K562 (cell line): ENCODE measurements around the gene OCEL1. TPM values are rescaled to one million over a fixed set of nuclear protein-coding genes. Genes with fewer than 3 reads are reported as not detected.

Experiments used
- ATF7 ChIP-seq: fragments of 450-650 bp; IDR thresholded peaks from 2 replicates; pipeline ENCODE4 v1.7.1; 2014; ENCODE audit warnings: mild to moderate bottlenecking, moderate library complexity
- BCL6 ChIP-seq: fragments of 250-450 bp; sonication (Bioruptor Pico); IDR thresholded peaks from 2 replicates; pipeline ENCODE4 v1.4.0; 2020
- FIP1L1 ChIP-seq: fragments of 200-400 bp; formaldehyde crosslinking; IDR thresholded peaks from 2 replicates; pipeline ENCODE4 v1.6.1; 2018; ENCODE audit warnings: mild to moderate bottlenecking, low read depth, low read length; ENCODE audit not compliant: poor library complexity, severe bottlenecking
- GMEB1 ChIP-seq: fragments of 250-450 bp; sonication (Bioruptor Pico); IDR thresholded peaks from 2 replicates; pipeline ENCODE4 v1.4.0; 2020; ENCODE audit warnings: mild to moderate bottlenecking
- KLF16 ChIP-seq: IDR thresholded peaks from 2 replicates; pipeline ENCODE4 v1.6.1; 2016; ENCODE audit warnings: antibody characterized with exemption
- L3MBTL2 ChIP-seq: fragments of 450-650 bp; IDR thresholded peaks from 2 replicates; pipeline ENCODE4 v1.6.1; 2016; ENCODE audit warnings: mild to moderate bottlenecking, moderate library complexity
- PHB2 ChIP-seq: fragments of 450-650 bp; IDR thresholded peaks from 2 replicates; pipeline ENCODE4 v1.6.1; 2017; ENCODE audit warnings: low read depth
- RBM25 ChIP-seq: fragments of 200-400 bp; formaldehyde crosslinking; IDR thresholded peaks from 2 replicates; pipeline ENCODE4 v1.6.1; 2018; ENCODE audit warnings: low read length, low read depth, moderate library complexity; ENCODE audit not compliant: severe bottlenecking
- SETDB1 ChIP-seq: IDR thresholded peaks from one replicate; pipeline ENCODE4 v1.6.1; 2012; ENCODE audit warnings: low read length, control low read depth, inconsistent platforms
- SMARCA5 ChIP-seq: fragments of 450-650 bp; IDR thresholded peaks from 2 replicates; pipeline ENCODE4 v1.6.1; 2016
- SMARCE1 ChIP-seq: fragments of 450-650 bp; IDR thresholded peaks from 2 replicates; pipeline ENCODE4 v1.7.1; 2016; ENCODE audit warnings: mild to moderate bottlenecking
- SRSF9 ChIP-seq: fragments of 200-400 bp; formaldehyde crosslinking; IDR thresholded peaks from 2 replicates; pipeline ENCODE4 v1.6.1; 2017; ENCODE audit warnings: low read depth, low read length, borderline replicate concordance
- U2AF1 ChIP-seq: fragments of 200-400 bp; formaldehyde crosslinking; optimal IDR thresholded peaks from 2 replicates; pipeline ENCODE3; 2017; ENCODE audit warnings: mild to moderate bottlenecking, low read depth, low read length, moderate library complexity
- ZBTB7A ChIP-seq: IDR thresholded peaks from 2 replicates; pipeline ENCODE4 v1.6.1; 2011; ENCODE audit warnings: low read depth, mild to moderate bottlenecking, low read length, moderate library complexity, borderline replicate concordance; ENCODE audit not compliant: control insufficient read depth
- ZKSCAN8 ChIP-seq: fragments of 200-800 bp; sonication (Bioruptor generic); IDR thresholded peaks from 2 replicates; pipeline ENCODE4 v1.6.1; 2016; ENCODE audit warnings: missing genetic modification characterization, missing compliant biosample characterization
- polyA plus RNA-seq, 8 experiments: library from polyadenylated mRNA; depleted of rRNA in 4 of 8; stranded (reverse) in 5 of 8; unstranded in 3 of 8; fragments of >200 nt; fragmentation: Nextera tagmentation in 2 of 8; fragmentation: Illumina TruSeq in 1 of 8; extraction: Ambion mirVana in 2 of 8; extraction: Trizol in 1 of 8; gene quantifications; 2 replicates each; pipeline versions ENCODE4 v1.2.1 to v1.2.3, GENCODE V29; 2011 to 2014; ENCODE audit warnings: inconsistent platforms in 1 of 8, missing spikeins in 1 of 8
- total RNA-seq, 7 experiments: library from RNA; depleted of rRNA in 6 of 7; stranded (reverse); fragments of >200 nt in 6 of 7; fragmentation: Illumina TruSeq in 2 of 7; extraction: Trizol in 2 of 7; gene quantifications; 2 replicates each; pipeline versions ENCODE4 v1.2.1 to v1.2.3, GENCODE V29; 2011 to 2021; ENCODE audit warnings: low replicate concordance in 1 of 7
- TF ChIP-seq, protein P1 (sequence below): fragments of 450-650 bp; IDR thresholded peaks from 2 replicates; pipeline ENCODE4 v1.6.1; 2016; ENCODE audit warnings: mild to moderate bottlenecking, moderate library complexity

The OCEL1 gene
- total and polyA plus RNA-seq, 9 of the 15 experiments (the other 6 are each of a cell fraction or from before 2014, with no cell fraction given) = 8.0 to 38.0 (median 12.4) TPM

DNA sequence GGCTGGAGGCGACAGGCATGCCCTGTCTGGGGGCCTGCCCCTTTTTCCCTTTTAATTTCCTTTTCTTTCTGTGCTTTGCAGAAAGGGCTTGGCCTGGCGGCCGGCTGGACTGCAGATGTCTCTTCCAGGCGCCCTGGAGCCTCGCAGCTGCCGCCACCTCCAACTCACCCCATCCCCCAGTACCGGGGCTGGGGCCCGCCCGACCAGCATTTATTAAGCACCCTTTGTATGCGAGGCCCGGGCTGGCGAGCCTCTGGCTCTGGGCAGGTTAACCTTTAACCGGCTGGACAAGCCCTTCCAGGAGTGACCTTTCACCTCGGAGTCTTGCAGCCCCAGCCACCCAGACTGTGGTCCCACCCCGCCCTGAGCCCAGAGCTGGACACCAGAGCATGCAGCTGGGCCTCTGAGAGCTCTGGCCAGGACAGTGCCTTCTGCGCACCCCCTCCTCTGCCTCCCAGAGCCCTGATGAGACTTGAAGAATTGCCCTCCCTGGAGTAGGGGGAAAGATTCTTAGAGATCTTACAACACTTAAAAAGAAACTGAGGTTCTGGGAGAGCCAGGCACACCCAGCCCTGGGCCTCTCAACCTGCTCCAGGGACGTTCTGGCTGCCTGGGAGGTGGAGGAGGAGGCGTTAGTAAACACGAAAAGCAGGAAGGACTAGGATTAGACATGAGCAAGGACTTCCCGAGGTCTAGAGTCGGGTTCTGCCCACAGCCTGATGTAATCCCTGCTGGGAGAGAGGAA is 20.8 kb downstream of the OCEL1 start (continued):
- TF ChIP-seq, protein P1, sequence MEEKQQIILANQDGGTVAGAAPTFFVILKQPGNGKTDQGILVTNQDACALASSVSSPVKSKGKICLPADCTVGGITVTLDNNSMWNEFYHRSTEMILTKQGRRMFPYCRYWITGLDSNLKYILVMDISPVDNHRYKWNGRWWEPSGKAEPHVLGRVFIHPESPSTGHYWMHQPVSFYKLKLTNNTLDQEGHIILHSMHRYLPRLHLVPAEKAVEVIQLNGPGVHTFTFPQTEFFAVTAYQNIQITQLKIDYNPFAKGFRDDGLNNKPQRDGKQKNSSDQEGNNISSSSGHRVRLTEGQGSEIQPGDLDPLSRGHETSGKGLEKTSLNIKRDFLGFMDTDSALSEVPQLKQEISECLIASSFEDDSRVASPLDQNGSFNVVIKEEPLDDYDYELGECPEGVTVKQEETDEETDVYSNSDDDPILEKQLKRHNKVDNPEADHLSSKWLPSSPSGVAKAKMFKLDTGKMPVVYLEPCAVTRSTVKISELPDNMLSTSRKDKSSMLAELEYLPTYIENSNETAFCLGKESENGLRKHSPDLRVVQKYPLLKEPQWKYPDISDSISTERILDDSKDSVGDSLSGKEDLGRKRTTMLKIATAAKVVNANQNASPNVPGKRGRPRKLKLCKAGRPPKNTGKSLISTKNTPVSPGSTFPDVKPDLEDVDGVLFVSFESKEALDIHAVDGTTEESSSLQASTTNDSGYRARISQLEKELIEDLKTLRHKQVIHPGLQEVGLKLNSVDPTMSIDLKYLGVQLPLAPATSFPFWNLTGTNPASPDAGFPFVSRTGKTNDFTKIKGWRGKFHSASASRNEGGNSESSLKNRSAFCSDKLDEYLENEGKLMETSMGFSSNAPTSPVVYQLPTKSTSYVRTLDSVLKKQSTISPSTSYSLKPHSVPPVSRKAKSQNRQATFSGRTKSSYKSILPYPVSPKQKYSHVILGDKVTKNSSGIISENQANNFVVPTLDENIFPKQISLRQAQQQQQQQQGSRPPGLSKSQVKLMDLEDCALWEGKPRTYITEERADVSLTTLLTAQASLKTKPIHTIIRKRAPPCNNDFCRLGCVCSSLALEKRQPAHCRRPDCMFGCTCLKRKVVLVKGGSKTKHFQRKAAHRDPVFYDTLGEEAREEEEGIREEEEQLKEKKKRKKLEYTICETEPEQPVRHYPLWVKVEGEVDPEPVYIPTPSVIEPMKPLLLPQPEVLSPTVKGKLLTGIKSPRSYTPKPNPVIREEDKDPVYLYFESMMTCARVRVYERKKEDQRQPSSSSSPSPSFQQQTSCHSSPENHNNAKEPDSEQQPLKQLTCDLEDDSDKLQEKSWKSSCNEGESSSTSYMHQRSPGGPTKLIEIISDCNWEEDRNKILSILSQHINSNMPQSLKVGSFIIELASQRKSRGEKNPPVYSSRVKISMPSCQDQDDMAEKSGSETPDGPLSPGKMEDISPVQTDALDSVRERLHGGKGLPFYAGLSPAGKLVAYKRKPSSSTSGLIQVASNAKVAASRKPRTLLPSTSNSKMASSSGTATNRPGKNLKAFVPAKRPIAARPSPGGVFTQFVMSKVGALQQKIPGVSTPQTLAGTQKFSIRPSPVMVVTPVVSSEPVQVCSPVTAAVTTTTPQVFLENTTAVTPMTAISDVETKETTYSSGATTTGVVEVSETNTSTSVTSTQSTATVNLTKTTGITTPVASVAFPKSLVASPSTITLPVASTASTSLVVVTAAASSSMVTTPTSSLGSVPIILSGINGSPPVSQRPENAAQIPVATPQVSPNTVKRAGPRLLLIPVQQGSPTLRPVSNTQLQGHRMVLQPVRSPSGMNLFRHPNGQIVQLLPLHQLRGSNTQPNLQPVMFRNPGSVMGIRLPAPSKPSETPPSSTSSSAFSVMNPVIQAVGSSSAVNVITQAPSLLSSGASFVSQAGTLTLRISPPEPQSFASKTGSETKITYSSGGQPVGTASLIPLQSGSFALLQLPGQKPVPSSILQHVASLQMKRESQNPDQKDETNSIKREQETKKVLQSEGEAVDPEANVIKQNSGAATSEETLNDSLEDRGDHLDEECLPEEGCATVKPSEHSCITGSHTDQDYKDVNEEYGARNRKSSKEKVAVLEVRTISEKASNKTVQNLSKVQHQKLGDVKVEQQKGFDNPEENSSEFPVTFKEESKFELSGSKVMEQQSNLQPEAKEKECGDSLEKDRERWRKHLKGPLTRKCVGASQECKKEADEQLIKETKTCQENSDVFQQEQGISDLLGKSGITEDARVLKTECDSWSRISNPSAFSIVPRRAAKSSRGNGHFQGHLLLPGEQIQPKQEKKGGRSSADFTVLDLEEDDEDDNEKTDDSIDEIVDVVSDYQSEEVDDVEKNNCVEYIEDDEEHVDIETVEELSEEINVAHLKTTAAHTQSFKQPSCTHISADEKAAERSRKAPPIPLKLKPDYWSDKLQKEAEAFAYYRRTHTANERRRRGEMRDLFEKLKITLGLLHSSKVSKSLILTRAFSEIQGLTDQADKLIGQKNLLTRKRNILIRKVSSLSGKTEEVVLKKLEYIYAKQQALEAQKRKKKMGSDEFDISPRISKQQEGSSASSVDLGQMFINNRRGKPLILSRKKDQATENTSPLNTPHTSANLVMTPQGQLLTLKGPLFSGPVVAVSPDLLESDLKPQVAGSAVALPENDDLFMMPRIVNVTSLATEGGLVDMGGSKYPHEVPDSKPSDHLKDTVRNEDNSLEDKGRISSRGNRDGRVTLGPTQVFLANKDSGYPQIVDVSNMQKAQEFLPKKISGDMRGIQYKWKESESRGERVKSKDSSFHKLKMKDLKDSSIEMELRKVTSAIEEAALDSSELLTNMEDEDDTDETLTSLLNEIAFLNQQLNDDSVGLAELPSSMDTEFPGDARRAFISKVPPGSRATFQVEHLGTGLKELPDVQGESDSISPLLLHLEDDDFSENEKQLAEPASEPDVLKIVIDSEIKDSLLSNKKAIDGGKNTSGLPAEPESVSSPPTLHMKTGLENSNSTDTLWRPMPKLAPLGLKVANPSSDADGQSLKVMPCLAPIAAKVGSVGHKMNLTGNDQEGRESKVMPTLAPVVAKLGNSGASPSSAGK = no peak
- TF ChIP-seq L3MBTL2 (peak; percentile 80; the same call in 1 of the 2 replicates), KLF16 (no peak), RBM25 (peak; percentile 57), U2AF1 (no peak), SMARCE1 (no peak; the same call in 1 of the 2 replicates), ZKSCAN8 (peak; percentile 99), ZBTB7A (peak; percentile 56; the same call in 1 of the 2 replicates), ATF7 (no peak; the same call in 1 of the 2 replicates), SETDB1 (no peak), FIP1L1 (no peak), SRSF9 (no peak), BCL6 (CRISPR knock-in tag) (no peak), SMARCA5 (peak; percentile 88), GMEB1 (CRISPR knock-in tag) (no peak), PHB2 (no peak)
